Epithelial cell of esophagus (primary cell): Measurements from ENCODE around the gene ZNF780B.

ENCODE experiments used
- DNase-seq: peaks from one replicate; pipeline ENCODE4 v3.0.0; 2010; ENCODE audit warnings: low read depth
- H3K4me3 ChIP-seq: 2 replicates; pipeline ENCODE4 v1.5.1; 2011; ENCODE audit warnings: mild to moderate bottlenecking, low read length, control low read depth
- CTCF ChIP-seq: IDR thresholded peaks from 2 replicates; pipeline ENCODE4 v1.5.1; 2011; ENCODE audit warnings: low read depth, mild to moderate bottlenecking, low read length, control low read depth, inconsistent platforms; ENCODE audit not compliant: insufficient read depth; ENCODE audit errors: missing control alignments

Gene ZNF780B

GRCh38 chr19:40055832-40056504 lies at the start of gene ZNF780B:
TSS of gene ZNF780B (minus strand) at chr19:40056231. CDS start at chr19:40050332, 5,899 bp downstream.
- no peak for TF ChIP-seq CTCF
- H3K4me3 ChIP-seq = peak within 1 kb of the TSS; percentile 81
- peak; percentile 54 for DNase-seq

GRCh38 chr19:40104754-40105153 lies 48.7 kb upstream of the ZNF780B start:
- no peak for DNase-seq
- no peak for TF ChIP-seq CTCF
- H3K4me3 ChIP-seq = no peak overlapping the region

- no peak for TF ChIP-seq CTCF
- no peak for DNase-seq
- no peak overlapping the region for H3K4me3 ChIP-seq
These were observed 47.6 kb upstream of the ZNF780B start for GRCh38 chr19:40103600-40103999.

GRCh38 chr19:40101813-40102212 lies 45.8 kb upstream of the ZNF780B start:
- no peak for TF ChIP-seq CTCF
- no peak overlapping the region for H3K4me3 ChIP-seq
- no peak for DNase-seq

- TF ChIP-seq CTCF = no peak
- H3K4me3 ChIP-seq = no peak overlapping the region
- no peak for DNase-seq
These were observed 37.4 kb upstream of the ZNF780B start for GRCh38 chr19:40093416-40093815.

- peak overlapping the region; percentile 92 for H3K4me3 ChIP-seq
- TF ChIP-seq CTCF = no peak
- DNase-seq = no peak
These were observed 35.4 kb upstream of the ZNF780B start for GRCh38 chr19:40091205-40092129.
